H1 (cell line): ENCODE data around the gene SLMAP. TPM values are rescaled to one million over a fixed set of nuclear protein-coding genes. Genes with fewer than 3 reads are reported as not detected.
"Not testable (repeated sequence)": the region's sequence is repeated elsewhere in the genome, so short reads cannot be mapped to it uniquely, and the experiment has no call there.

Experiments used
- CTCF ChIA-PET: fragments of 300-600 bp; sonication (Branson Sonifier 250); formaldehyde crosslinking; loops from one replicate; lab custom pipeline; 2021; ENCODE audit not compliant: partially characterized antibody; lab: Charles Lee
- POLR2A ChIA-PET: fragments of 300-600 bp; sonication (Branson Sonifier 250); formaldehyde crosslinking; loops from one replicate; lab custom pipeline; 2021; ENCODE audit warnings: inconsistent platforms; ENCODE audit not compliant: partially characterized antibody; lab: Charles Lee
- DNase-seq, 2 experiments: peaks; one replicate each; pipeline versions ENCODE4 v3.0.0 to v3.0.0-alpha.2; 2010 to 2022; ENCODE audit warnings: low spot score in 2 of 2, low read depth in 1 of 2, mixed read lengths in 1 of 2
- FAIRE-seq: peaks from 2 replicates; lab custom pipeline; 2011; peaks lifted over from hg19 to GRCh38; lab: Jason Lieb, UNC
- H2AFZ ChIP-seq: 2 replicates; pipeline ENCODE4 v1.8.1; 2012; ENCODE audit warnings: low read length, inconsistent platforms
- H2AK5ac ChIP-seq: 2 replicates; pipeline ENCODE4 v1.6.1; 2013; ENCODE audit warnings: low read depth, low read length
- H2BK120ac ChIP-seq: replicated peaks from 2 replicates; pipeline ENCODE3; 2013; ENCODE audit warnings: low read depth, low read length, inconsistent platforms
- H2BK12ac ChIP-seq: 2 replicates; pipeline ENCODE4 v1.6.1; 2013; ENCODE audit warnings: low read depth, low read length
- H2BK15ac ChIP-seq: 2 replicates; pipeline ENCODE4 v1.6.1; 2013; ENCODE audit warnings: low read length
- H2BK20ac ChIP-seq: 2 replicates; pipeline ENCODE4 v1.6.1; 2013; ENCODE audit warnings: low read length
- H2BK5ac ChIP-seq: 2 replicates; pipeline ENCODE4 v1.6.1; 2013; ENCODE audit warnings: low read depth, low read length
- H3K14ac ChIP-seq: 2 replicates; pipeline ENCODE4 v1.6.1; 2013; ENCODE audit warnings: inconsistent platforms; ENCODE audit not compliant: insufficient read length
- H3K18ac ChIP-seq: 2 replicates; pipeline ENCODE4 v1.6.1; 2013; ENCODE audit warnings: low read length; ENCODE audit errors: extremely low read depth
- H3K23ac ChIP-seq: 2 replicates; pipeline ENCODE4 v1.6.1; 2013; ENCODE audit warnings: inconsistent platforms; ENCODE audit not compliant: insufficient read length
- H3K23me2 ChIP-seq: 2 replicates; pipeline ENCODE4 v1.6.1; 2013; ENCODE audit warnings: low read depth, low read length
- H3K27ac ChIP-seq: 2 replicates; pipeline ENCODE4 v1.6.1; 2011; ENCODE audit warnings: low read depth, low read length, inconsistent platforms
- H3K27me3 ChIP-seq, 4 experiments: replicated peaks in 1 of 4; 1 replicate in 1 of 4; 2 replicates in 3 of 4; pipeline versions ENCODE4 v1.6.1 to v1.8.1; 2011 to 2013; ENCODE audit warnings: low read length in 3 of 4, mild to moderate bottlenecking in 3 of 4, inconsistent platforms in 2 of 4, mixed read lengths in 2 of 4, moderate library complexity in 1 of 4; ENCODE audit not compliant: control insufficient read depth in 3 of 4, insufficient read depth in 3 of 4; ENCODE audit errors: extremely low read depth in 1 of 4
- H3K36me3 ChIP-seq, 4 experiments: 2 replicates each; pipeline versions ENCODE4 v1.6.1 to v1.8.1; 2011 to 2013; ENCODE audit warnings: mild to moderate bottlenecking in 4 of 4, low read length in 3 of 4, moderate library complexity in 2 of 4, control low read depth in 1 of 4, inconsistent platforms in 1 of 4; ENCODE audit not compliant: insufficient read depth in 4 of 4, control insufficient read depth in 2 of 4
- H3K4ac ChIP-seq: replicated peaks from 2 replicates; pipeline ENCODE3; 2013; ENCODE audit warnings: low read length, low read depth, mixed read lengths, inconsistent platforms; ENCODE audit not compliant: insufficient read length
- H3K4me1 ChIP-seq, 4 experiments: replicated peaks in 1 of 4; 1 replicate in 1 of 4; 2 replicates in 3 of 4; pipeline versions ENCODE4 v1.6.1 to v1.8.1; 2011 to 2013; ENCODE audit warnings: low read length in 3 of 4, inconsistent platforms in 2 of 4, mixed read lengths in 1 of 4; ENCODE audit not compliant: insufficient read depth in 4 of 4, control insufficient read depth in 3 of 4
- H3K4me2 ChIP-seq, 2 experiments: 2 replicates each; pipeline versions ENCODE4 v1.6.1 to v1.8.1; 2011 to 2013; ENCODE audit warnings: low read depth in 2 of 2, low read length in 2 of 2, control low read depth in 1 of 2, inconsistent platforms in 1 of 2, mild to moderate bottlenecking in 1 of 2; ENCODE audit not compliant: insufficient read depth in 1 of 2
- H3K4me3 ChIP-seq, 4 experiments: fragments of 200-600, 300-600 bp in 1 of 4; sonication (generic), shearing (Covaris generic), sonication (Bioruptor Twin) in 1 of 4; 2 replicates each; pipeline versions ENCODE4 v1.5.1 to v1.8.1; 2011 to 2016; ENCODE audit warnings: low read length in 4 of 4, low read depth in 3 of 4, control low read depth in 2 of 4, inconsistent platforms in 2 of 4, mild to moderate bottlenecking in 2 of 4, mixed read lengths in 1 of 4, moderate library complexity in 1 of 4; ENCODE audit not compliant: insufficient read depth in 2 of 4; ENCODE audit errors: extremely low read depth in 1 of 4
- H3K56ac ChIP-seq: replicated peaks from 2 replicates; pipeline ENCODE3; 2013; ENCODE audit warnings: low read depth, mild to moderate bottlenecking, mixed read lengths, low read length, inconsistent platforms; ENCODE audit not compliant: insufficient read length
- H3K79me1 ChIP-seq: 2 replicates; pipeline ENCODE4 v1.6.1; 2013; ENCODE audit warnings: low read depth, low read length, control low read depth
- H3K79me2 ChIP-seq, 2 experiments: 2 replicates each; pipeline versions ENCODE4 v1.6.1 to v1.8.1; 2012 to 2013; ENCODE audit warnings: low read length in 2 of 2, mild to moderate bottlenecking in 2 of 2, inconsistent platforms in 1 of 2; ENCODE audit not compliant: insufficient read depth in 2 of 2, control insufficient read depth in 1 of 2
- H3K9ac ChIP-seq, 4 experiments: replicated peaks in 1 of 4; 1 replicate in 1 of 4; 2 replicates in 3 of 4; pipeline versions ENCODE4 v1.6.1 to v1.8.1; 2011 to 2013; ENCODE audit warnings: low read depth in 3 of 4, low read length in 3 of 4, control low read depth in 2 of 4, mild to moderate bottlenecking in 2 of 4, moderate library complexity in 2 of 4, inconsistent platforms in 1 of 4; ENCODE audit errors: extremely low read depth in 1 of 4
- H3K9me3 ChIP-seq, 2 experiments: 2 replicates each; pipeline versions ENCODE4 v1.6.1 to v1.8.1; 2012 to 2013; ENCODE audit warnings: mild to moderate bottlenecking in 2 of 2, moderate library complexity in 2 of 2, control low read depth in 1 of 2, inconsistent platforms in 1 of 2, low read depth in 1 of 2, low read length in 1 of 2, mixed read lengths in 1 of 2; ENCODE audit not compliant: insufficient read depth in 2 of 2
- H4K20me1 ChIP-seq, 2 experiments: replicated peaks in 1 of 2; 2 replicates each; pipeline versions ENCODE3 to v1.8.1; 2011 to 2013; ENCODE audit warnings: inconsistent platforms in 2 of 2, low read length in 2 of 2, mild to moderate bottlenecking in 1 of 2; ENCODE audit not compliant: insufficient read depth in 2 of 2, control insufficient read depth in 1 of 2
- H4K5ac ChIP-seq: 2 replicates; pipeline ENCODE4 v1.6.1; 2013; ENCODE audit warnings: low read length, low read depth, mixed read lengths, inconsistent platforms; ENCODE audit not compliant: insufficient read length
- H4K8ac ChIP-seq: 2 replicates; pipeline ENCODE4 v1.8.0; 2013; ENCODE audit warnings: mild to moderate bottlenecking, moderate library complexity, low read length, inconsistent platforms; ENCODE audit not compliant: insufficient read depth; ENCODE audit errors: extremely low read depth
- H4K91ac ChIP-seq: replicated peaks from 2 replicates; pipeline ENCODE3; 2013; ENCODE audit warnings: low read length, mixed read lengths, inconsistent platforms; ENCODE audit not compliant: insufficient read length
- WGBS, 2 experiments: shearing (Covaris generic) in 1 of 2; methylation state at CpG; one replicate each; pipeline versions ENCODE4 v1.1.6 to v1.1.7; 2013 to 2015; ENCODE audit warnings: low lambda C conversion rate in 2 of 2, mixed read lengths in 2 of 2, inconsistent platforms in 1 of 2, low coverage in 1 of 2, missing lambda C conversion rate in 1 of 2; ENCODE audit not compliant: insufficient replicate concordance in 2 of 2, insufficient coverage in 1 of 2, insufficient read length in 1 of 2; ENCODE audit errors: extremely low coverage in 1 of 2, missing lambda C conversion rate in 1 of 2; 5-methylcytosine and 5-hydroxymethylcytosine counted together
- polyA plus RNA-seq, 7 experiments: library from polyadenylated mRNA; depleted of rRNA in 3 of 7; stranded (reverse) in 5 of 7; unstranded in 2 of 7; fragments of >200 nt in 5 of 7; fragments of 200-250 nt in 2 of 7; gene quantifications; 1 replicate in 5 of 7; 2 replicates in 1 of 7; 4 replicates in 1 of 7; pipeline versions ENCODE4 v1.2.1 to v1.2.3, GENCODE V29; 2011 to 2013; ENCODE audit warnings: missing spikeins in 2 of 7, mixed read lengths in 2 of 7
- total RNA-seq: library from RNA; stranded (reverse); fragmentation: NEBNext Ultra II Directional; extraction: Animal tissue kit (Norgen Biotek cat#: 25700); gene quantifications from 2 replicates; pipeline ENCODE4 v1.2.1, GENCODE V29; 2021

The SLMAP gene
- total and polyA plus RNA-seq, 2 of the 8 experiments (the other 6 are each of a cell fraction or from before 2014, with no cell fraction given), result 13.6 to 70.4 TPM

GRCh38 chr3:57806195-57806594 lies 50.1 kb downstream of the SLMAP start:
- H3K18ac ChIP-seq, H3K79me1 ChIP-seq, H3K9me3 ChIP-seq, H3K23me2 ChIP-seq, H2AFZ ChIP-seq, H3K27ac ChIP-seq, DNase-seq, H3K23ac ChIP-seq, H4K91ac ChIP-seq, FAIRE-seq, H3K14ac ChIP-seq, H4K8ac ChIP-seq, H3K56ac ChIP-seq, H3K4me2 ChIP-seq, CTCF ChIA-PET, H2BK12ac ChIP-seq, H2BK5ac ChIP-seq, H3K27me3 ChIP-seq, H2BK120ac ChIP-seq, H3K9ac ChIP-seq, H2BK20ac ChIP-seq, H3K36me3 ChIP-seq, H2BK15ac ChIP-seq, H4K5ac ChIP-seq, H3K4ac ChIP-seq, H3K4me3 ChIP-seq, H2AK5ac ChIP-seq: not testable (repeated sequence)
- H3K4me1 ChIP-seq, result peaks cover 0 to 16% (median 6%) of the 10 kb centered on the region in 4 experiments; a peak in 5 of 7 replicates
- POLR2A ChIA-PET, result interaction anchor here (0.9 kb wide), 1 partner anchor 23 kb away, joined by 4 read pairs; no protein-coding TSS in a partner anchor
- WGBS, 2 experiments, result 90% methylated on average over 5 of the region's 5 CpGs; no CpG with 5 or more reads in 1 of the 2 experiments
- peaks cover 0 to 90% of the 10 kb centered on the region in 2 experiments; a peak in 2 of 4 replicates for H3K79me2 ChIP-seq
- H4K20me1 ChIP-seq, result peaks cover 4 to 10% of the 10 kb centered on the region in 2 experiments
